ENCODE results near the gene PRKN. TPM values are rescaled to one million over a fixed set of nuclear protein-coding genes. Genes with fewer than 3 reads are reported as not detected.

Gene PRKN
- total RNA-seq, 1 donor from 2014 or later, result 1.3 TPM

GRCh38 chr6:162639951-162640350 is 87.6 kb downstream of the PRKN start:
- Histone ChIP-seq H3K4me2 (ENCODE audit: low read length) (no peak overlapping the region), H3K9ac (ENCODE audit: low read length) (no peak overlapping the region), H3K36me3 (ENCODE audit: insufficient read depth, low read length) (no peaks in the 10 kb centered on the region), H3K4me1 (ENCODE audit: insufficient read depth, low read length) (no peaks in the 10 kb centered on the region), H3K4me3 (ENCODE audit: insufficient read depth, low read depth, low read length) (no peak overlapping the region), H3K27ac (ENCODE audit: low read depth, low read length) (no peak overlapping the region), H3K27me3 (ENCODE audit: insufficient read depth, low read length) (no peaks in the 10 kb centered on the region), H4K20me1 (ENCODE audit: insufficient read depth, low read length) (no peaks in the 10 kb centered on the region), H3K79me2 (ENCODE audit: insufficient read depth, low read length) (no peaks in the 10 kb centered on the region), H2AFZ (ENCODE audit: low read depth, low read length) (no peak overlapping the region), H3K9me3 (ENCODE audit: insufficient read depth, low read depth, low read length) (no peaks in the 10 kb centered on the region)
- Mint-ChIP-seq H3K4me1 (ENCODE audit: low read depth, unreplicated experiment) (no peaks in the 10 kb centered on the region), H3K4me3 (ENCODE audit: unreplicated experiment) (no peak overlapping the region), H3K9me3 (ENCODE audit: unreplicated experiment) (no peaks in the 10 kb centered on the region), H3K27ac (ENCODE audit: unreplicated experiment) (no peak overlapping the region), H3K36me3 (ENCODE audit: low read depth, unreplicated experiment) (no peaks in the 10 kb centered on the region), H3K27me3 (ENCODE audit: low read depth, unreplicated experiment) (peaks cover 2% of the 10 kb centered on the region)
- DNase-seq (ENCODE audit: low read depth), result no peak
- FAIRE-seq, result no peak
- TF ChIP-seq CTCF (IDR thresholded peaks at IDR 0.05; ENCODE audit: insufficient read depth, low read depth, low read length) (no peak), EZH2 (IDR thresholded peaks at IDR 0.05; ENCODE audit: insufficient read depth, low read length) (no peak)

- no peak for DNase-seq (ENCODE audit: low read depth)
- Histone ChIP-seq H3K9me3 (ENCODE audit: insufficient read depth, low read depth, low read length) (no peaks in the 10 kb centered on the region), H4K20me1 (ENCODE audit: insufficient read depth, low read length) (no peaks in the 10 kb centered on the region), H3K79me2 (ENCODE audit: insufficient read depth, low read length) (no peaks in the 10 kb centered on the region), H3K36me3 (ENCODE audit: insufficient read depth, low read length) (no peaks in the 10 kb centered on the region), H3K9ac (ENCODE audit: low read length) (no peak overlapping the region), H2AFZ (ENCODE audit: low read depth, low read length) (no peak overlapping the region), H3K27me3 (ENCODE audit: insufficient read depth, low read length) (no peaks in the 10 kb centered on the region), H3K4me2 (ENCODE audit: low read length) (no peak overlapping the region), H3K27ac (ENCODE audit: low read depth, low read length) (no peak overlapping the region), H3K4me1 (ENCODE audit: insufficient read depth, low read length) (no peaks in the 10 kb centered on the region), H3K4me3 (ENCODE audit: insufficient read depth, low read depth, low read length) (no peak overlapping the region)
- Mint-ChIP-seq H3K9me3 (ENCODE audit: unreplicated experiment) (no peaks in the 10 kb centered on the region), H3K27me3 (ENCODE audit: low read depth, unreplicated experiment) (peaks cover under 1% of the 10 kb centered on the region), H3K4me3 (ENCODE audit: unreplicated experiment) (no peak overlapping the region), H3K4me1 (ENCODE audit: low read depth, unreplicated experiment) (no peaks in the 10 kb centered on the region), H3K27ac (ENCODE audit: unreplicated experiment) (no peak overlapping the region), H3K36me3 (ENCODE audit: low read depth, unreplicated experiment) (no peaks in the 10 kb centered on the region)
- FAIRE-seq, result no peak
- TF ChIP-seq CTCF (IDR thresholded peaks at IDR 0.05; ENCODE audit: insufficient read depth, low read depth, low read length) (no peak), EZH2 (IDR thresholded peaks at IDR 0.05; ENCODE audit: insufficient read depth, low read length) (no peak)
Observed at GRCh38 chr6:162638931-162639574, 88.5 kb downstream of the PRKN start.

- no peaks in the 10 kb centered on the region for H3K36me3 ChIP-seq (ENCODE audit: insufficient read depth, low read length)
- no peak overlapping the region for H3K4me3 ChIP-seq (ENCODE audit: insufficient read depth, low read depth, low read length)
- no peak overlapping the region for H3K4me2 ChIP-seq (ENCODE audit: low read length)
- no peaks in the 10 kb centered on the region for H3K27me3 ChIP-seq (ENCODE audit: insufficient read depth, low read length)
- FAIRE-seq (no peak), DNase-seq (ENCODE audit: low read depth) (no peak)
- no peaks in the 10 kb centered on the region for H3K27me3 Mint-ChIP-seq (ENCODE audit: low read depth, unreplicated experiment)
- no peaks in the 10 kb centered on the region for H3K9me3 Mint-ChIP-seq (ENCODE audit: unreplicated experiment)
- H3K4me1 Mint-ChIP-seq (ENCODE audit: low read depth, unreplicated experiment), result no peaks in the 10 kb centered on the region
- H3K79me2 ChIP-seq (ENCODE audit: insufficient read depth, low read length), result no peaks in the 10 kb centered on the region
- H3K9ac ChIP-seq (ENCODE audit: low read length), result no peak overlapping the region
- H3K4me3 Mint-ChIP-seq (ENCODE audit: unreplicated experiment), result no peak overlapping the region
- no peak overlapping the region for H3K27ac Mint-ChIP-seq (ENCODE audit: unreplicated experiment)
- H3K27ac ChIP-seq (ENCODE audit: low read depth, low read length), result no peak overlapping the region
- no peaks in the 10 kb centered on the region for H4K20me1 ChIP-seq (ENCODE audit: insufficient read depth, low read length)
- no peak overlapping the region for H2AFZ ChIP-seq (ENCODE audit: low read depth, low read length)
- no peak for TF ChIP-seq EZH2 (IDR thresholded peaks at IDR 0.05; ENCODE audit: insufficient read depth, low read length)
- no peak for TF ChIP-seq CTCF (IDR thresholded peaks at IDR 0.05; ENCODE audit: insufficient read depth, low read depth, low read length)
- H3K9me3 ChIP-seq (ENCODE audit: insufficient read depth, low read depth, low read length), result no peaks in the 10 kb centered on the region
- no peaks in the 10 kb centered on the region for H3K4me1 ChIP-seq (ENCODE audit: insufficient read depth, low read length)
- H3K36me3 Mint-ChIP-seq (ENCODE audit: low read depth, unreplicated experiment), result no peaks in the 10 kb centered on the region
Observed at GRCh38 chr6:162637317-162637716, 90.2 kb downstream of the PRKN start.
